ENCODE data around the gene SIL1.

The SIL1 gene

GRCh38 chr5:138946831-138947560 lies 251.2 kb downstream of the SIL1 start:
- no peaks in the 10 kb centered on the region for H3K4me1 Mint-ChIP-seq (ENCODE audit: low read depth)
- H3K9me3 Mint-ChIP-seq = no peaks in the 10 kb centered on the region
- no peak overlapping the region for H3K4me3 Mint-ChIP-seq
- H3K36me3 Mint-ChIP-seq (ENCODE audit: low read depth) = no peaks in the 10 kb centered on the region
- no peaks in the 10 kb centered on the region for H3K27me3 Mint-ChIP-seq (ENCODE audit: low read depth)
- H3K27ac Mint-ChIP-seq = no peak overlapping the region

- H3K36me3 Mint-ChIP-seq (ENCODE audit: low read depth) = no peaks in the 10 kb centered on the region
- H3K27ac Mint-ChIP-seq = no peak overlapping the region
- no peaks in the 10 kb centered on the region for H3K9me3 Mint-ChIP-seq
- H3K4me1 Mint-ChIP-seq (ENCODE audit: low read depth) = no peaks in the 10 kb centered on the region
- H3K4me3 Mint-ChIP-seq = no peak overlapping the region
- no peaks in the 10 kb centered on the region for H3K27me3 Mint-ChIP-seq (ENCODE audit: low read depth)
Observed at GRCh38 chr5:138946241-138946623, 251.9 kb downstream of the SIL1 start.

- Mint-ChIP-seq H3K9me3 (no peaks in the 10 kb centered on the region), H3K27me3 (ENCODE audit: low read depth) (no peaks in the 10 kb centered on the region), H3K36me3 (ENCODE audit: low read depth) (no peaks in the 10 kb centered on the region), H3K4me1 (ENCODE audit: low read depth) (peaks cover 6% of the 10 kb centered on the region), H3K27ac (no peak overlapping the region), H3K4me3 (no peak overlapping the region)
Observed at GRCh38 chr5:138945421-138946240, 252.5 kb downstream of the SIL1 start.

- Mint-ChIP-seq H3K36me3 (ENCODE audit: low read depth) (no peaks in the 10 kb centered on the region), H3K4me1 (ENCODE audit: low read depth) (peaks cover 7% of the 10 kb centered on the region), H3K4me3 (no peak overlapping the region), H3K27ac (no peak overlapping the region), H3K27me3 (ENCODE audit: low read depth) (no peaks in the 10 kb centered on the region), H3K9me3 (no peaks in the 10 kb centered on the region)
Observed at GRCh38 chr5:138944527-138945322, 253.4 kb downstream of the SIL1 start.

GRCh38 chr5:138943599-138944173 lies 254.5 kb downstream of the SIL1 start:
- Mint-ChIP-seq H3K4me3 (no peak overlapping the region), H3K36me3 (ENCODE audit: low read depth) (no peaks in the 10 kb centered on the region), H3K9me3 (no peaks in the 10 kb centered on the region)

GRCh38 chr5:138942861-138943260 lies 255.3 kb downstream of the SIL1 start:
- H3K4me1 Mint-ChIP-seq (ENCODE audit: low read depth) = peaks cover 15% of the 10 kb centered on the region
- no peaks in the 10 kb centered on the region for H3K36me3 Mint-ChIP-seq (ENCODE audit: low read depth)
- H3K4me3 Mint-ChIP-seq = no peak overlapping the region
- no peak overlapping the region for H3K27ac Mint-ChIP-seq
- no peaks in the 10 kb centered on the region for H3K9me3 Mint-ChIP-seq
- H3K27me3 Mint-ChIP-seq (ENCODE audit: low read depth) = no peaks in the 10 kb centered on the region

More at GRCh38 chr5:138943599-138944173, 254.5 kb downstream of the SIL1 start:
- Mint-ChIP-seq H3K27ac (no peak overlapping the region), H3K27me3 (ENCODE audit: low read depth) (no peaks in the 10 kb centered on the region), H3K4me1 (ENCODE audit: low read depth) (peaks cover 13% of the 10 kb centered on the region)

- H3K27me3 Mint-ChIP-seq (ENCODE audit: low read depth) = no peaks in the 10 kb centered on the region
- no peak overlapping the region for H3K4me3 Mint-ChIP-seq
- peaks cover 15% of the 10 kb centered on the region for H3K4me1 Mint-ChIP-seq (ENCODE audit: low read depth)
- no peak overlapping the region for H3K27ac Mint-ChIP-seq
- H3K9me3 Mint-ChIP-seq = no peaks in the 10 kb centered on the region
- no peaks in the 10 kb centered on the region for H3K36me3 Mint-ChIP-seq (ENCODE audit: low read depth)
Observed at GRCh38 chr5:138942066-138942465, 256.1 kb downstream of the SIL1 start.

- Mint-ChIP-seq H3K4me3 (no peak overlapping the region), H3K4me1 (ENCODE audit: low read depth) (peaks cover 15% of the 10 kb centered on the region), H3K27ac (no peak overlapping the region), H3K9me3 (no peaks in the 10 kb centered on the region), H3K36me3 (ENCODE audit: low read depth) (peaks cover 1% of the 10 kb centered on the region), H3K27me3 (ENCODE audit: low read depth) (no peaks in the 10 kb centered on the region)
Observed at GRCh38 chr5:138938526-138938925, 259.6 kb downstream of the SIL1 start.

- Mint-ChIP-seq H3K27ac (no peak overlapping the region), H3K9me3 (no peaks in the 10 kb centered on the region), H3K4me1 (ENCODE audit: low read depth) (peaks cover 15% of the 10 kb centered on the region), H3K4me3 (no peak overlapping the region), H3K27me3 (ENCODE audit: low read depth) (no peaks in the 10 kb centered on the region), H3K36me3 (ENCODE audit: low read depth) (peaks cover 1% of the 10 kb centered on the region)
Observed at GRCh38 chr5:138937392-138938387, 260.5 kb downstream of the SIL1 start.

GRCh38 chr5:138936968-138937345 lies 261.2 kb downstream of the SIL1 start:
- Mint-ChIP-seq H3K4me1 (ENCODE audit: low read depth) (peaks cover 15% of the 10 kb centered on the region), H3K27ac (no peak overlapping the region)

GRCh38 chr5:138936225-138936967 lies 261.8 kb downstream of the SIL1 start:
- no peak overlapping the region for H3K4me3 Mint-ChIP-seq
- H3K27me3 Mint-ChIP-seq (ENCODE audit: low read depth) = no peaks in the 10 kb centered on the region
- H3K27ac Mint-ChIP-seq = no peak overlapping the region
- H3K36me3 Mint-ChIP-seq (ENCODE audit: low read depth) = peaks cover 7% of the 10 kb centered on the region
- no peaks in the 10 kb centered on the region for H3K9me3 Mint-ChIP-seq
- H3K4me1 Mint-ChIP-seq (ENCODE audit: low read depth) = peaks cover 15% of the 10 kb centered on the region

More at GRCh38 chr5:138936968-138937345, 261.2 kb downstream of the SIL1 start:
- Mint-ChIP-seq H3K4me3 (no peak overlapping the region), H3K36me3 (ENCODE audit: low read depth) (peaks cover 2% of the 10 kb centered on the region), H3K9me3 (no peaks in the 10 kb centered on the region), H3K27me3 (ENCODE audit: low read depth) (no peaks in the 10 kb centered on the region)

- Mint-ChIP-seq H3K4me1 (ENCODE audit: low read depth) (peaks cover 9% of the 10 kb centered on the region), H3K36me3 (ENCODE audit: low read depth) (peaks cover 11% of the 10 kb centered on the region), H3K9me3 (no peaks in the 10 kb centered on the region), H3K27me3 (ENCODE audit: low read depth) (no peaks in the 10 kb centered on the region), H3K27ac (no peak overlapping the region), H3K4me3 (no peak overlapping the region)
Observed at GRCh38 chr5:138935466-138935865, 262.7 kb downstream of the SIL1 start.

GRCh38 chr5:138934971-138935370 lies 263.2 kb downstream of the SIL1 start:
- H3K4me3 Mint-ChIP-seq = no peak overlapping the region
- H3K36me3 Mint-ChIP-seq (ENCODE audit: low read depth) = peaks cover 13% of the 10 kb centered on the region
- no peak overlapping the region for H3K27ac Mint-ChIP-seq
- H3K4me1 Mint-ChIP-seq (ENCODE audit: low read depth) = peaks cover 9% of the 10 kb centered on the region
- no peaks in the 10 kb centered on the region for H3K27me3 Mint-ChIP-seq (ENCODE audit: low read depth)
- no peaks in the 10 kb centered on the region for H3K9me3 Mint-ChIP-seq
